Measurements from ENCODE around the gene SPEG.

Gene SPEG

GRCh38 chr2:219477815-219478214, 43.2 kb downstream of the SPEG start:
- no peak overlapping the region for H3K4me3 ChIP-seq (ENCODE audit: low read depth, low read length)
- DNase-seq (ENCODE audit: low read depth) = no peak
- TF ChIP-seq CTCF (IDR thresholded peaks at IDR 0.05; ENCODE audit: control insufficient read depth, extremely low read depth, insufficient read depth) = no peak

DNA sequence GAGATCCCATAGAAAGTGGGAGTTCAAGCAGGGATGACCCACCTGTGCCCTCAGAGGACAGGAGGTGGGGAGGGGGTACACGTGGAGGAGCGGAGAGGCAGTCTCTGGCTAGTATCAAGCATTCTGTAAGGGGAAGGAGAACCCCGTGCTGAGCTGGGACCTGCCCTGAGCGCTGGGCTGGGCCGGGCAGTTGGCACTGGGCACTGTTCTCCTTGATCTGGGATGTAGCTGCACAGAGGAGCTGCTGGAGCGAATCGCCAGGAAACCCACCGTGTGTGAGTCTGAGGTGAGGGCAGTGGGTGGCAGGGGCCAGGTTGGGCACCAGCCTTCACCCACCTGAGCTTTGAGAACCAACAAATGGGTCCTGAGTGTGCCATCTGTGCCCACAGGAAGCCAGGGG, 44.3 kb downstream of the SPEG start:
- H3K4me3 ChIP-seq (ENCODE audit: low read depth, low read length) = no peak overlapping the region
- TF ChIP-seq CTCF (IDR thresholded peaks at IDR 0.05; ENCODE audit: control insufficient read depth, extremely low read depth, insufficient read depth) = no peak
- no peak for DNase-seq (ENCODE audit: low read depth)

GRCh38 chr2:219480004-219480403, 45.4 kb downstream of the SPEG start:
- TF ChIP-seq CTCF (IDR thresholded peaks at IDR 0.05; ENCODE audit: control insufficient read depth, extremely low read depth, insufficient read depth) = no peak
- H3K4me3 ChIP-seq (ENCODE audit: low read depth, low read length) = no peak overlapping the region
- no peak for DNase-seq (ENCODE audit: low read depth)

DNA sequence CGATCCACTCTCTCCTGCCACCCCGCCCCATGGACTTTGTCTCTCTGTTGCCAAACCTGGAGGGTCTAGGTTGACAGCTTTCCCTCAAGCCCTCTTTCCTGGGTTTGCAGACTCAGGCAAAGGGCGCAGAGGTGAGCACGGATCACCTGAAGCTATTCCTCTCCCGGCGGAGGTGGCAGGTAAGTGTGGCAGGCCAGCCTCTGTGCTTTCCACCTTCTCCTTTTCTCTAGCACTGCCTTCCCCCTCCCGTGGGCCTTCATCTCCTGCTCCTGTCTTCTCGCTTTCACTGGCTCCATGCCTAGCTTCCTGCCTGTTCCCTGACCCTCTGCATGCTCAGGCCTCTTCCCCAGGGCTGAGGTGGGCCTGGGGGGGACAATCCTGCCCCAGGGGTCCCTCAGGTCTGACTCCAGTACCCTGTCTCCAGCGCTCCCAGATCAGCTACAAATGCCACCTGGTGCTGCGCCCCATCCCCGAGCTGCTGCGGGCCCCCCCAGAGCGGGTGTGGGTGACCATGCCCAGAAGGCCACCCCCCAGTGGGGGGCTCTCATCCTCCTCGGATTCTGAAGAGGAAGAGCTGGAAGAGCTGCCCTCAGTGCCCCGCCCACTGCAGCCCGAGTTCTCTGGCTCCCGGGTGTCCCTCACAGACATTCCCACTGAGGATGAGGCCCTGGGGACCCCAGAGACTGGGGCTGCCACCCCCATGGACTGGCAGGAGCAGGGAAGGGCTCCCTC, 48.2 kb downstream of the SPEG start:
- no peak overlapping the region for H3K4me3 ChIP-seq (ENCODE audit: low read depth, low read length)
- no peak for TF ChIP-seq CTCF (IDR thresholded peaks at IDR 0.05; ENCODE audit: control insufficient read depth, extremely low read depth, insufficient read depth)
- no peak for DNase-seq (ENCODE audit: low read depth)

- DNase-seq (ENCODE audit: low read depth) = no peak
- TF ChIP-seq CTCF (IDR thresholded peaks at IDR 0.05; ENCODE audit: control insufficient read depth, extremely low read depth, insufficient read depth) = no peak
- H3K4me3 ChIP-seq (ENCODE audit: low read depth, low read length) = no peak overlapping the region
Observed at GRCh38 chr2:219483451-219484342, 49.1 kb downstream of the SPEG start.

DNA sequence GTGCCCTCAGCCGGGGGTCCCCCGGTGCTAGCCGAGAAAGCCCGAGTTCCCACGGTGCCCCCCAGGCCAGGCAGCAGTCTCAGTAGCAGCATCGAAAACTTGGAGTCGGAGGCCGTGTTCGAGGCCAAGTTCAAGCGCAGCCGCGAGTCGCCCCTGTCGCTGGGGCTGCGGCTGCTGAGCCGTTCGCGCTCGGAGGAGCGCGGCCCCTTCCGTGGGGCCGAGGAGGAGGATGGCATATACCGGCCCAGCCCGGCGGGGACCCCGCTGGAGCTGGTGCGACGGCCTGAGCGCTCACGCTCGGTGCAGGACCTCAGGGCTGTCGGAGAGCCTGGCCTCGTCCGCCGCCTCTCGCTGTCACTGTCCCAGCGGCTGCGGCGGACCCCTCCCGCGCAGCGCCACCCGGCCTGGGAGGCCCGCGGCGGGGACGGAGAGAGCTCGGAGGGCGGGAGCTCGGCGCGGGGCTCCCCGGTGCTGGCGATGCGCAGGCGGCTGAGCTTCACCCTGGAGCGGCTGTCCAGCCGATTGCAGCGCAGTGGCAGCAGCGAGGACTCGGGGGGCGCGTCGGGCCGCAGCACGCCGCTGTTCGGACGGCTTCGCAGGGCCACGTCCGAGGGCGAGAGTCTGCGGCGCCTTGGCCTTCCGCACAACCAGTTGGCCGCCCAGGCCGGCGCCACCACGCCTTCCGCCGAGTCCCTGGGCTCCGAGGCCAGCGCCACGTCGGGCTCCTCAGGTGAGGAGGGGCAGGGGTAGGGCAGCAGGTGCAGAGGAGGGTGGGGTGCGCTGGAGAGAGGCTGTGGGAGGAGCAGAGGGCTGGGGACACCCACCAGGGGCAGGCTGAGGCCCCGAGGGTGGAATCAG, 49.9 kb downstream of the SPEG start:
- TF ChIP-seq CTCF (IDR thresholded peaks at IDR 0.05; ENCODE audit: control insufficient read depth, extremely low read depth, insufficient read depth) = no peak
- no peak for DNase-seq (ENCODE audit: low read depth)
- H3K4me3 ChIP-seq (ENCODE audit: low read depth, low read length) = no peak overlapping the region

All from LNCaP clone FGC (cell line).